HG02763 (cell line): ENCODE data around the gene NSG1.
"Not testable (repeated sequence)": the region's sequence is repeated elsewhere in the genome, so short reads cannot be mapped to it uniquely, and the experiment has no call there.

Experiments used
- ATAC-seq: cut with Tn5 transposase; IDR thresholded peaks from one replicate; pipeline ENCODE4 v1.9.1; 2021; ENCODE audit warnings: mild to moderate bottlenecking, moderate library complexity; ENCODE audit not compliant: unreplicated experiment

The NSG1 gene

GRCh38 chr4:4415107-4415805 lies 28.4 kb downstream of the NSG1 start:
- ATAC-seq: no peak

DNA sequence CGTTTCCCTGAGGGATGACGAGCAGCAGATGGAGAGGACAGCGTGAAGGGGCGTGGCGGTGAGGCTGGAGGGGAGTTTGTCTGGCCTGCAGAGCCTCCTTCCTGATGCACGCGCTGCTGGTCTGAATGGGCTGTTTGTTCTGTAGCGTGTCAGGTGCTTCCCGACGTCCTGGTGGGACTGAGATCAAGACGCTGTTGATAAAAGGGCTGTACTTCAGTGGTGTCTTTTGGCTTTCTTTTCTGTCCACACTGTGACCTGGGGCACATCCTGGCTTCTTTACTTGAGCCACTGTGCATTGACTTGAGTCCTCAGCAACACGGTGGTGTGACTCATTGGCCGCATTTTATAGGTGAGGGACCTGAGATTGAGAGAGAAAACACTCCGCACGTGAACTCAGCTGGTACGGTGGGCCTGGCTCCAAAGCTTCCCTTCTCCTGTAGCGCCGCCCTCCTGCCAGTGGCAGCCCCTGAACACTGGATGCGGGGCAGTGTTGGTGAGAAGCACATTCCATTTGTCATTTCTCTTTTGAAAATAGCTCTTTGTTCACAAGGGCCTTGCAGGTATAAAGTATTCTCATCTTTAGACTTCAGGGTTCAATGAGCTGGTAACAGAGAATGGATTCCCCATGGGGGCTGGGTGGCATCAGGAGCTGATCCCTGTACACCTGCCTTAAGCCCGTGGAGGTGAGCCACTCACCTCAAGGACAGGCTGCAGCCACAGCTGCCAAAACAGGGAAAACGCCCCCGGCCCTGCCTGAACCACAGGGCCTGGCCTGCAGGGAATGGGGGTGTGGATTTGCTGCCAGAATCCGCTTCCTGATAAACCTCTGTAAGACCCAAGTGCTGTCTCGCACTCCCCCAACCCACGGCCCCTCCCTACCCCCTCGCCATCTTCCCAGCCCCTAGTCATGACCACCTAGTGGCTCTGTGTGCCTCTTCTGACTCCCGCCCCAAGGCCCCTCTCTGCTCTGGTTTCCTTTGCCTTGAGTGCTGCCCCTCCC lies 29.2 kb downstream of the NSG1 start:
- ATAC-seq: no peak

- no peak for ATAC-seq
These were observed 30.1 kb downstream of the NSG1 start for GRCh38 chr4:4416981-4417380.

DNA sequence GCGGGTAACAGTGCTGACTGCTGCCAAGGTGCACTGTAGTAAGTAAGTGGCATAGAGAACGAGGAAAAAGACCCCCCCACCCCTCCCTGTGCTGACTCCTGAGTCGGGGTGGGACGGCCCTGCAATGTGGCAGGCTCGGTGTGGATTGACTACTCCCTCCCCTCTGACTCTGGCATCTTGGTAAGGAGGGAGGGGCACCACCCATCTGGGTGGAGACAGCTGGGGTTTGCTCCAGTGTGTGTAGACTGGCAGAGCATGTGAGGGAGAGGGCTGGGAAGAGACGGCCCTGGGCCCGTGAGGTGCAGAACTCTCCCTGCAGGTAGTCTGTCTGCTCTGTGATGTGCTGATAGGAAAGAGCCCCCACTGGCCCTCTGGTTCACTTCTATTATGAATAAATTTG lies 31.0 kb downstream of the NSG1 start:
- no peak for ATAC-seq

DNA sequence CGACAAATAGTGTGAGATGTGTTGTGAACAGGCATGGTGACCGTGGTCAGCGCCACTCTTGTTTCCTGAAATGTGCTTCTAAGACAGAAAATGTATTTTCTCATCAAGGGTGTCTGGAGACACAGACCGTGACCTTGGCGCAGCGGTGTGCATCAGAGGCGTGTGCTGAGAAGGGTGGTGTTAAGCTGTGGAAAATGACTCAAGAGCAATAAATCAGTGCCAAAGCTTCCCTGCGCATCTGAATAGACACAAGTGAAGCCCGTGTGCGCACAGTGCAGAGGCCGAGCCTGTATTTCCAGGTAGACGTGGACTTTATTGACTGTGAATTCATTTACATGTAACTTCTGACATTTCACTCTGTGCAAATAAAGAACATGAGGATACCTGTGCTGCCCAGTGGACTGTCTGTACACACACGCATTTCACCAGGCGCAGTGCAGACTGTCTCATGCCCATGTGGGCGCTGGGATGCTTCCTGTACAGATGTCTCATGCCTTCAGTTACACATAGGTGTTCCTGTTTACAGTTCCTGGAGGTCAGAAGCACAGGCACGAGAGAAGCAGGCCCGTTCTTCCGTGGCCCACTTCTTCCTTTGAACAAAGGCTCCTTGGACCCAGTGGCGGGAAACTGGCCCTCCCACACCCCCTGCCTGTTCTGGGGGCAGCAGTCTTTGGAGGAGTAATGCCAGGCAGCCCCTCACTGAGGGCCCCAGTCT lies 31.9 kb downstream of the NSG1 start:
- no peak for ATAC-seq

DNA sequence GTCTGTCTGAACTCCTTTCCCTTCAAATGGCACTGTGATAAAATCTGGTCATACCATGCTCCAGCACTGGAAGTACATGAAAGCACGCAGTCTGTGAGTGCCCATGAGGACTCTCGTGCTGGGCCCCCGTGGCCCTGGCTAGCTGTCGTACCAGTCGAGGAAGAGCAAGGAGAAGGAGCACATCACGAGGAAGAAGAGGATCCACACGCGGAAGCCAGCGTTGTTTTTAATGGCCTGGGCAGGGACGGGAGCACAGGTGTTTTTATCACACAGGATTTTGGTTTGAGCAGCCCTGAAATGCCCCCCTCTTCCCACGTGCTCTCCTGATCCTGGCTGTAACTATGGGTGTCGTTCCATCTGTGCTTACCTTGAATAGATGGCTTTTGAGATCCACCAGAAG lies 33.0 kb downstream of the NSG1 start:
- ATAC-seq: no peak

DNA sequence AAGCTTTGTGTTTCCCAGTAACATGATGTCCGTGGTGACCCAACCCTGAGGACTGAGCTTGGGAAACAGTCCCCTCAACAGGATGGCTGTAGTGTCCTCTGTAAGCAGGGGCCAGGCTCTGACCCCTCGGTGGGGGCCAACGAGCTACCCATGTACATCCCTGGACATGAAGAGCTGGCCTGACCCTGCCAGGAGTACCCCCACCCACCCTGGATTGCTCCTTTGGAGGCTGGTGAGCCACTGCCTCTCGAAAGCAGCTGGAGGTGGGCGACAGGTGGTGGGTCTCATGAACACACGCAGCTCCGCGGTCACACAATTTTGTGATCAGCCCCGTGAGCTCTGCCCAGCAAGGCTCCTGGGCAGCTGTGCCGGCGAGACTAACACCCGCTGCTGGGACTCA lies 33.5 kb downstream of the NSG1 start:
- no peak for ATAC-seq

DNA sequence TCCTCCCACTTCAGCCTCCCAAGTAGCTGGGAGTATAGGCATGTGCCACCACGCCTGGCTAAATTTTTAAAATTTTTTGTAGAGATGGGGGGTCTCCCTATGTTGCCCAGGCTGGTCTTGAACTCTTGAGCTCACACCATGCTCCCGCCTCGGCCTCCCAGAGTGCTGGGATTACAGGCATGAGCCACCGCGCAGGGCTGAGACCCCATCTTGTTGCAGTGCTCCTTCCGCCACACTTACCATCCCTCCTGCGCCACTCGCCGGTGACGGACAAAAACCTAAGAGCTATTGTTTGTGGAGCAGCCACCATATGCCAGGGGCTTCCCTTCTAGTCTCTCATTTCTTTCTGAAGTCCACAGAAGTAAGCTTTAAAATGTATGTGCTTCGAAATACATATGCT lies 34.5 kb downstream of the NSG1 start:
- ATAC-seq: no peak

DNA sequence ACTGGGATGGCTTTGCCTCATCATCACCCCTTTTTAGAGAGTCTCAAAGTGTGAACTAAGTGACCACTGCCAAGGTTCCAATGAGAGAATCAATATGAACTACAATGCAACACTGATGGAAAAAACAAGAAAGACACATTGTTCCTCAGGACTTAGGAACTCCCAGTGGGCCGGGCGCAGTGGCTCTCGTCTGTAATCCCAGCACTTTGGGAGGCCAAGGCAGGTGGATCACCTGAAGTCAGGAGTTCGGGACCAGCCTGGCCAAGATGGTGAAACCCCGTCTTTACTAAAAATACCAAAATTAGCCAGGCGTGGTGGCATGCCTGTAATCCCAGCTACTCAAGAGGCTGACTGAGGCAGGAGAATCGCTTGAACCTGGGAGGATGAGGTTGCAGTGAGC lies 35.2 kb downstream of the NSG1 start:
- not testable (repeated sequence) for ATAC-seq

DNA sequence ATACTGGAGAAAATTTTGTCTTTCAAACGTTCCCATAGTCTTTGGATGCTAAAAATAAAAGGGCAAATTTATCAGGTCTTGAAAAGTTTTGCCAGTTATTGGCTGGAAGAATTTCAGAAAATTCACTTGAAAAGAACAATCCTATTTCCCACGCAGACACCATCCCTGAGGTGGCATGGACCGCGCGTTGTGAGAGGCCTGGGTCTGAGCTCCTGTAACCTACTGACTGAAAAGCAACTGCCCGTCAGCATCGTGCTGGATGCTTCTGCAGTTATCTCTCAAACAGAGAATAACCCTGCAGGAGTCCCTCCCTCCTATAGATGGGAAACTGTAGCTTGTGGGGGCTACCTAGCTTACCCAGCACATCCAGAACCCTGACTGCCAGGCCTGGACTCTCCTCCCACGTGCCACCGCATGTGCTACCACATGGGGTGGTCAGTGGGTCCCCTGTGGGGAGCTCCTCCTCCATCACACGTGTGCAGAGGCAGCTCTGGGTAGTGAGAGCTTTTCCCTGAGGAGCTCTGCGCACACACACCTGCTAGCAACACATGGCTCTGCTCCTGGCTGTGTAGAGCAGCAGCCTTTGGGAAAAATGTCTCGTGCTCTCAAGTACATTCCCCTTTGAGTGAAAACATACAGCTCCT lies 36.1 kb downstream of the NSG1 start:
- no peak for ATAC-seq

GRCh38 chr4:4423706-4424498 lies 37.0 kb downstream of the NSG1 start:
- no peak for ATAC-seq

DNA sequence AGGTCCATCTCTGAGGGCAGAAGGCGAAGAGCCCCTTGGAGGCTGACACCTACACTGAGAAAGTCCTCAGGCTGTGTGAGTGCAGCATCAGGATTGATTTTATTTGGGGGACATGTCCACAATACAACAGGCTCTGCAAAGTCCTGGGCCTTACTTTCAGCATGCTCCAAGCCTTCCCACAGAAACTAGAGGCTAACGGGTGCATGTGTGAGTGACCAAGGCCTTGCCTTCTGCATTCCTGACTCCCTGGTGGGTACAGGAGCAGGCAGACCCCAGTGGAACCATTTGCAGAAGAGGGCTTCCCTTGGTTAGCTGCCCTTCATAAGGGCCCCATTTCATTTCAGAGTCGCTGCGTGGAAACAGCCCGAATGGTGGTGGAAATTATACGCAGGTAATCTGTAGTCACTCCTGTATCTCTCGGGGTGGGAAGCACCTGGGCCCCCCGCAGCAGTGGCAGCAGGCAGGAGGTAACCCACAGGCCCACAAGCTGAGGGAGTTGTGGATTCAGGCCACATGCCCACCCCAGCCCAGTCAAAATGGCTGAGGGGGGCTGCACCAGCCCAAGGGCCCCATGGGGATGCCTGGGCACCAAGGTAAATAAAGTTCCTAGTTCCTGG lies 37.7 kb downstream of the NSG1 start:
- no peak for ATAC-seq

- ATAC-seq: no peak
These were observed 38.3 kb downstream of the NSG1 start for GRCh38 chr4:4425119-4425690.

DNA sequence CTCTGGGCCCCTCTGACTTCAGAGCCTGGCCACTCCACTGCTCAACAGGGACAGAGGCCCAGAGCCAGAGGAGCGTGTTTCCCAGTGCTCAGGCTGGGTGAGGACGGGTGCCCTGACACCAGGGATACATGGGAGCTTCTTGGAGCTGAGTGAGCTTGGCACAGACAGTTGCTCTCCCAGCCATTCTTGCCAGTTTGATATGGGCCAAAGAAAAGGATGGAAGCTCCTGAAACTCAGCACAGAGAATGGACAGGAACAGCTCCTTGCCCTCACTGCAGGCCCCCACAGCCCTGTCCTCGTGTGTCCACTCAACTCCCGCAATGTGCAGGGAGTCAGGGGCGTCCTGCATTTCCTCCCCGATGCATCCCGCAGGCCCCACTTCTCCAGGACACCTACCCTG lies 38.8 kb downstream of the NSG1 start:
- ATAC-seq: no peak

DNA sequence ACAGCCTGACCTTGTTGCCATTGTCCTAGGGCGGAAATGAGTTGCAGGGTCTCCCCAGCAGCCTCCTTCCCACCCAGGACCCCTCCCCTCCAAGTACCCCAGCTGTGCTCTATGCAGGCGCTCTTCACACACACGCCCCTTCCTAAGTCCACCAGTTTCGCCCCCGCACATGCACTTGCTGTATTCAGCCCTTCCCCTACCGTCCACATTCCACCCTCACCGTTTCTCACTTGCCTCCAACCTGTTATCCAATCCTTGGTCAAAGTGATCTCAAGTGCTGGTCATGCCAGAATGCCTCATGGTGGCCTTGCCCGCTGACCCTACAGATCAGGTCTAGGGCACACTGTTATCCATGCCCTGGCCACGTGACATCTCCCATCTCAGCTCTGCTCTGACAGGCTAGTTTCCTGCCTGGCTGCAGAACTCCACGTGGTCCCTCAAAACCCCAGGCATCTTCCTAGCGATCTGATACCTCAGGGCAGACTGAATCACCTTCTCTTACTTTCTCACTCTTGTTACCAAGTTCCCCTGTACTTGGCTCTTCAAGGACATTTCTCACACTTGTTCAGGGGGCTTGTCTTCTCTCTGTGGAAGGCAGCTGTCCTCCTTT lies 39.7 kb downstream of the NSG1 start:
- no peak for ATAC-seq

DNA sequence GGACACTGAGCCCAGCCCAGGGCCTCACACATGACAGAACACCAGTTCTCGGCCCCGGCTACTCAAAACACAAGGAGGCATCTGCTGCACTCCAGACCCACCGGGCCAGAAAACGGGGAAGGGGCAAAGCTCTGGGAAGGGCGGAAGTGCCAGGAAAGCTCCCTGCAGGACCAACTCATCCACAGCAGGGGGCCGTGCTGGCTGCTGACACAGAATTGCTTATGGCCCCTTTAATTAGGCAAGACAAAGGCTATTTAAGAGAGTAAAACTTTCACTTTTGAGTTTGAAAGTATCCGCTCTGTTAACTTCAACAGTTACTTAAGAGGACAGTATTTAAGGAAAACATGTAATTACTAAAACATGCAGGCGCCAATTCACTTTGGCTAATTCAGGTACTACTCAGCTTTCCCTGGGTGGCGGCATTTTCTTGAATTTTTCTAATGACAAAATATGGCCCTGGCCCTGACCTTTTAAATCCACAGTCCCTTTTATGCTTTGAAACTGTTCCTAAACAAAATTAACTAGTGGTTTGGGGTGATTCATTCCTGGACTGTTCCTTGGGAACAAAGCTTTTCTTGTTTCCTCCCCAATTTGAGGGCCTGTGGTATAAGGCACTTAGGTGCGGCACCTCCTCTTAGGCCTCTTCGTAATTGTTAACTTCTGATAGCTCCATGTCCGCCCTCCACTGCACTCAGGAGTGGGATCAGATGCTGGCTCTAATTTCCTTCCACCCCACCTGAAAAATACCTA lies 40.4 kb downstream of the NSG1 start:
- no peak for ATAC-seq

- ATAC-seq: no peak
These were observed 41.0 kb downstream of the NSG1 start for GRCh38 chr4:4427886-4428285.
